NB4 (cell line): ENCODE measurements around the gene HARS1.
A peak's percentile ranks its signal among the peaks of the same experiment; 100 is the strongest.

Experiments
- DNase-seq: peaks from one replicate; pipeline ENCODE4 v3.0.0; 2010; ENCODE audit warnings: low read depth
- H3K4me3 ChIP-seq: one replicate; pipeline ENCODE4 v1.5.1; 2011; ENCODE audit warnings: mild to moderate bottlenecking, low read depth, low read length, moderate library complexity
- CTCF ChIP-seq: IDR thresholded peaks from one replicate; pipeline ENCODE4 v1.5.1; 2012; ENCODE audit warnings: low read depth, low read length
- MYC ChIP-seq: IDR thresholded peaks from 2 replicates; pipeline ENCODE4 v1.6.1; 2011; ENCODE audit warnings: low read depth, low read length
- POLR2A ChIP-seq: IDR thresholded peaks from 2 replicates; pipeline ENCODE4 v1.6.1; 2011; ENCODE audit warnings: mild to moderate bottlenecking; ENCODE audit not compliant: insufficient read length; ENCODE audit errors: extremely low read depth
- TF ChIP-seq, protein P1 (sequence below): IDR thresholded peaks from 2 replicates; pipeline ENCODE4 v1.6.1; 2011; ENCODE audit warnings: low read depth, low read length

Gene HARS1

GRCh38 chr5:140634103-140634502, 57.1 kb downstream of the HARS1 start:
- TF ChIP-seq CTCF (no peak), MYC (no peak), POLR2A (no peak)
- TF ChIP-seq, protein P1, sequence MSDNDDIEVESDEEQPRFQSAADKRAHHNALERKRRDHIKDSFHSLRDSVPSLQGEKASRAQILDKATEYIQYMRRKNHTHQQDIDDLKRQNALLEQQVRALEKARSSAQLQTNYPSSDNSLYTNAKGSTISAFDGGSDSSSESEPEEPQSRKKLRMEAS, result no peak
- no peak for DNase-seq
- no peak overlapping the region for H3K4me3 ChIP-seq

GRCh38 chr5:140633501-140633900, 57.7 kb downstream of the HARS1 start:
- TF ChIP-seq MYC, result no peak
- TF ChIP-seq POLR2A, result no peak
- TF ChIP-seq, protein P1, result no peak
- no peak for TF ChIP-seq CTCF

GRCh38 chr5:140633021-140633471, 58.1 kb downstream of the HARS1 start, which contains the start of gene CD14:
TSS of gene CD14 (minus strand) at chr5:140633175. CDS start at chr5:140633071, 104 bp downstream.
- TF ChIP-seq MYC (no peak), POLR2A (no peak)
- no peak within 1 kb of the TSS for H3K4me3 ChIP-seq
- no peak for DNase-seq

More at GRCh38 chr5:140633501-140633900, 57.7 kb downstream of the HARS1 start:
- DNase-seq, result no peak
- H3K4me3 ChIP-seq, result no peak overlapping the region

- TF ChIP-seq, protein P1, result no peak
- TF ChIP-seq POLR2A, result no peak
- no peak for TF ChIP-seq CTCF
- TF ChIP-seq MYC, result no peak
- DNase-seq, result no peak
- H3K4me3 ChIP-seq, result no peak overlapping the region
These were observed 58.7 kb downstream of the HARS1 start for GRCh38 chr5:140632366-140633020.

- no peak for TF ChIP-seq MYC
- TF ChIP-seq, protein P1, result no peak
- no peak for TF ChIP-seq POLR2A
- TF ChIP-seq CTCF, result no peak
- H3K4me3 ChIP-seq, result no peak overlapping the region
- DNase-seq, result no peak
These were observed 59.3 kb downstream of the HARS1 start for GRCh38 chr5:140631831-140632365.

- peak; percentile 64 for DNase-seq
- H3K4me3 ChIP-seq, result no peak overlapping the region
- TF ChIP-seq MYC, result no peak
These were observed 60.1 kb downstream of the HARS1 start for GRCh38 chr5:140631036-140631417.
